Skeletal muscle satellite cell (primary cell): Measurements from ENCODE around the gene C5orf15.
"Not testable (repeated sequence)": the region's sequence is repeated elsewhere in the genome, so short reads cannot be mapped to it uniquely, and the experiment has no call there.

Experiments used
- H3K27me3 ChIP-seq: 2 replicates; pipeline ENCODE4 v1.7.0; 2013; ENCODE audit warnings: low read length; ENCODE audit not compliant: control insufficient read depth, insufficient read depth
- H3K36me3 ChIP-seq: 2 replicates; pipeline ENCODE4 v1.7.0; 2013; ENCODE audit warnings: mild to moderate bottlenecking, control low read depth, low read length; ENCODE audit not compliant: insufficient read depth
- H3K4me1 ChIP-seq: 2 replicates; pipeline ENCODE4 v1.7.0; 2013; ENCODE audit warnings: low read length; ENCODE audit not compliant: control insufficient read depth, insufficient read depth
- H3K4me2 ChIP-seq: 2 replicates; pipeline ENCODE4 v1.7.0; 2013; ENCODE audit warnings: mild to moderate bottlenecking, low read length
- H3K4me3 ChIP-seq: 2 replicates; pipeline ENCODE4 v1.7.0; 2013; ENCODE audit warnings: low read length
- H3K9ac ChIP-seq: 2 replicates; pipeline ENCODE4 v1.7.0; 2013; ENCODE audit warnings: mild to moderate bottlenecking, low read depth, low read length, moderate library complexity
- H3K9me3 ChIP-seq: replicated peaks from 2 replicates; pipeline ENCODE4 v1.7.0; 2013; ENCODE audit warnings: mild to moderate bottlenecking, control low read depth, low read length

C5orf15 gene

GRCh38 chr5:133957080-133957479 is 11.3 kb downstream of the C5orf15 start:
- Histone ChIP-seq H3K4me2 (no peak overlapping the region), H3K36me3 (peaks cover 25% of the 10 kb centered on the region), H3K4me1 (peaks cover 15% of the 10 kb centered on the region), H3K9me3 (no peaks in the 10 kb centered on the region), H3K4me3 (no peak overlapping the region), H3K9ac (no peak overlapping the region), H3K27me3 (no peaks in the 10 kb centered on the region)

DNA sequence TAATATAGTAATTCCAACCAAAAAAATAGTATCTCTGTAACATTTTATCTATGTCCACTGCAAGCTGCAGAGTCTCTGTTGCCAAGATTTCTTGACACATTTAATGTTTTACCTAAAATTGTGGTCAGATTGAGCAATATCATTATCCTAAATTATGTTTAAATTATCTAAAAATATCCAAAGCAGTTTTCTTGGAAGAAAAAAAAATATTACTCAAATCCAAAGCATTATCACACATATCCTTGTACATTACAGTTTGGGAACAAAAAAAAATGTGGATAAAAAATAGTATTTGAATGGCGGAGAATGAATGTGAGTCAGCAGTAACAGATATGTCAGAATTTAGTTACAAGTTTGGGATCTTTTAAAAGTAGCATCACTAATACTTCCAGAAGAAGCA is 12.2 kb downstream of the C5orf15 start:
- not testable (repeated sequence) for H3K4me3 ChIP-seq, H3K9me3 ChIP-seq, H3K27me3 ChIP-seq, H3K9ac ChIP-seq, H3K4me2 ChIP-seq
- Histone ChIP-seq H3K36me3 (peaks cover 25% of the 10 kb centered on the region), H3K4me1 (peaks cover 13% of the 10 kb centered on the region)

DNA sequence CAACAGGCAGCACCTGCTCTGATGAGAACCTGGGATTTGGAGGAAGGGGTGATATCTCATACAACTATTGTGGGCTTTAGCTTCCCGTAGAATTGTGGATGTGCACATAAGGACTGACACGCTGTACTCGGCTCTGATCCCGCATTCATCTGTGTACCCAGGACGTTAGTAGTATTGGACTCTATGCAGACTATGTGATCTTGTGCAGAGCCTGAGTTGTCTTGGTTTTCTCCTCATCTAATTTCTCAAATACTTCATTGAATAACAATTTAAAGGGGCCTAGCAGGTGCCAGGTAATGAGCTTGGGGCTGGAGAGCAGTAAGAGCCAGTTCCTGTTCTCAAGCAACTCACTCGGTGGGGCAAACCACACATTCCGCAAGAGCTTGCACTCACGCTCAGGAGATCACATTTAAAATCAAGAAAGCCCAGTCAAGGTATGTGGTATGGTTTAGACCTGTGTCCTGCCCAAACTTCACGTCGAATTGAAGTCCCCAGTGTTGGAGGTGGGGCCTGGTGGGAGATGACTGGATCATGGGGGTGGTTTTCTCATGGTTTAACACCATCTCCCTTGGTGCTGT is 14.8 kb downstream of the C5orf15 start:
- peaks cover 13% of the 10 kb centered on the region for H3K4me1 ChIP-seq
- peaks cover 20% of the 10 kb centered on the region for H3K36me3 ChIP-seq
- no peak overlapping the region for H3K4me3 ChIP-seq
- peak overlapping the region; percentile 27 for H3K4me2 ChIP-seq
- H3K9me3 ChIP-seq = no peaks in the 10 kb centered on the region
- no peak overlapping the region for H3K9ac ChIP-seq
- H3K27me3 ChIP-seq = no peaks in the 10 kb centered on the region

- Histone ChIP-seq H3K4me1 (peaks cover 13% of the 10 kb centered on the region), H3K27me3 (no peaks in the 10 kb centered on the region), H3K9ac (no peak overlapping the region), H3K4me3 (no peak overlapping the region), H3K9me3 (no peaks in the 10 kb centered on the region), H3K4me2 (peak overlapping the region; percentile 38), H3K36me3 (peaks cover 19% of the 10 kb centered on the region)
Observed at GRCh38 chr5:133952729-133953567, 15.5 kb downstream of the C5orf15 start.

- Histone ChIP-seq H3K27me3 (no peaks in the 10 kb centered on the region), H3K4me3 (no peak overlapping the region), H3K4me2 (no peak overlapping the region), H3K36me3 (peaks cover 7% of the 10 kb centered on the region), H3K9me3 (no peaks in the 10 kb centered on the region), H3K4me1 (peaks cover 13% of the 10 kb centered on the region), H3K9ac (no peak overlapping the region)
Observed at GRCh38 chr5:133950821-133951612, 17.4 kb downstream of the C5orf15 start.

DNA sequence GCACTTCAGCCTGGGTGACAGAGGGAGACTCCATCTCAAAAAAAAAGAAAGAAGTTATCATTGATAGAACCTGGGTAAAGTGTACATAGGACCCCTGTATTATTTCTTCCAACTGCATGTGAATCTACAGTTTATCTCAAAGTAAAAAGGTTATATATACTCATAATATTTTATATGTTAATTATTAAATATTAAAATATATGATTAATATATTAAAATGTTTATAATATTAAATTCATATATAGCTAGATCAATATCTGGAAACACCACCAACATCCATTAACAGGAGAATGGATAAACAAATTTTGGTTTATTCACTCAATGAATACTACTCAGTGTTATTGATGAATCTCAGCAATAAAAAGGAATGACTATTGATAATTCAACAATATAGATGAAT is 19.7 kb downstream of the C5orf15 start:
- Histone ChIP-seq H3K4me3 (no peak overlapping the region), H3K9me3 (no peaks in the 10 kb centered on the region), H3K36me3 (no peaks in the 10 kb centered on the region), H3K27me3 (no peaks in the 10 kb centered on the region), H3K9ac (no peak overlapping the region), H3K4me2 (no peak overlapping the region), H3K4me1 (peaks cover 13% of the 10 kb centered on the region)

DNA sequence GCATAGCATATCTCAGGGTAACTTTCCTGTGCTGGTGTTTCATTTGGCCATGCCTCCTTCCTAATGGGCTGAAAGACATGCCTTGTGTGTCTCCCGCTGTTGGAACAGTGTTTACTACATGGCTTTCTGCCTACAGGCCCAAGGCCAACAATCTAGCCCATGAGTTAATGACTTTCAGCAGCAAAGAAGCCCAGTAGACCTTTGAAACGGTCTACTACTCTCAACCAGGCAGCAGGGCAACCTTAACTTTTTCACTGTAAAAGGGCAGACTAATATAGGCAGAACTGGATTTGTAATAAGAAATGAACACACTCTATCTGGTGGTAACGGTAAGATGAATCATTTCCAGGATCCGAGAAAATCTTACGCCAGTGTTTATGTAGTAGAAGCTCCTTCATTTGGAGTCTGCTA is 21.0 kb downstream of the C5orf15 start:
- Histone ChIP-seq H3K36me3 (no peaks in the 10 kb centered on the region), H3K9ac (no peak overlapping the region), H3K4me3 (no peak overlapping the region), H3K9me3 (no peaks in the 10 kb centered on the region), H3K4me2 (no peak overlapping the region), H3K4me1 (peaks cover 3% of the 10 kb centered on the region), H3K27me3 (no peaks in the 10 kb centered on the region)

DNA sequence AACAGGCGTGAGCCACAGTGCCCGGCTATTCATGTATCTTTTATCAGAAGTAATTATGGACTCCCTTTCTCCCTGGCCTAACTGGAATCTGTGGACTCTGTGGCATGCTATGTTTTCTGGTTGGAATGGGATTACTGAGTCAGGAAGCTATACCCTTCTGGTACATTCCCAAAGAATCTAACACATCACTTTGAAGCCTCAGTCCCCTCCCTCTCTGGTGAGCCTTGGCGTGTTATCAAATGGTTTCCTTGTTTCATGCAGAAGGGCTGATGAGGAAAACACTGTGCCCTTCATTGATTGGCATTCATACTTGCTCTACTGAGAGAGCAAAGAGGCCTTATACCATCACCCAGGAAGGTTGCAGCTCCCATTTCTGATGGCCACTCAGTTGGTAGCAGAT is 22.9 kb downstream of the C5orf15 start:
- H3K4me2 ChIP-seq = no peak overlapping the region
- no peaks in the 10 kb centered on the region for H3K36me3 ChIP-seq
- H3K9me3 ChIP-seq = no peaks in the 10 kb centered on the region
- no peaks in the 10 kb centered on the region for H3K27me3 ChIP-seq
- no peak overlapping the region for H3K4me3 ChIP-seq
- no peak overlapping the region for H3K9ac ChIP-seq
- H3K4me1 ChIP-seq = no peaks in the 10 kb centered on the region

DNA sequence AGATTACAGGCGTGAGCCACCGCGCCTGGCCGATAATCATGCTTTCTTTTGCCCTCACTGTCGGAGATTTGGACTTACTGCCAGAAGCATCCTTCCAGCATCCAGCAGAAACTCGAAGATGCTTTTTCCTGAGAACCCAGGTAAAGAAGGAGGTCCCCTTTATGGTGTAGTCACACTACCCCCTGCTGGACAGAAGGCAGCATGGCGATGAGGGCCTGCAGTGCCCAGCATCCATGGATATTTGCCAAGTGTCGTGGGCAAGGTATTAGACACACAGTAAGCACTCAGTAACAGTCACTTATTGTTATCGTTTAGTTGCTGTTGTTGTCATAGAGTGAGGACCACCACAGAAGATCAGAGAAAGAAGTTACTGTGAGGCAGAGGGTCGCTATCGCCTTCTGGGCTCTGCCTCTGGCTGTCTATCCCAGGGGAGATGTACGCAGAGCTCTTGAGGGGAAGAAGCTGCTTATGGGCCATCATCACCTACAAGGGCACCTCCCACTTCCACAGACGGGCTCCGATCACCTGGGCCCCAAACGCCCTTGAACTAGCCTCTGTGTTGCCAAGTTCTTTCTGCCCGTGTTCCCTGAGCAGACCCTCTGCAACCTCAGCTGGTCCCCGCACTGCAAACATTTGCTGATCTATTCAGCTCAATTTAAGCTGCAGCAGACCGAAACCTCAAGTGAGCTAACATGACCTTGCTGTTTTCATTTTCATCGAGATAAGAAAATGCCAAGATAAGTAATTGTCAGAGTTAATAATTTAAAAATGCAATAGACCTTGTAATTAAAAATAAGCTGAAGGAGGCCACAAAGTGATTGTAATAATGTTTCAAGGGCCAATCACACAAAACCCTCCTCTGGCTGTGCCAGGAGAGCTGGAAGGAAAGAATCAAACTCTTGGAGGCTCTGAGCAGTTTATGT is 23.9 kb downstream of the C5orf15 start:
- Histone ChIP-seq H3K4me2 (no peak overlapping the region), H3K36me3 (no peaks in the 10 kb centered on the region), H3K9me3 (no peaks in the 10 kb centered on the region), H3K9ac (no peak overlapping the region), H3K4me3 (no peak overlapping the region), H3K27me3 (no peaks in the 10 kb centered on the region), H3K4me1 (no peaks in the 10 kb centered on the region)

- Histone ChIP-seq H3K36me3 (no peaks in the 10 kb centered on the region), H3K9ac (no peak overlapping the region), H3K4me3 (no peak overlapping the region), H3K4me1 (no peaks in the 10 kb centered on the region), H3K4me2 (no peak overlapping the region), H3K9me3 (no peaks in the 10 kb centered on the region), H3K27me3 (no peaks in the 10 kb centered on the region)
Observed at GRCh38 chr5:133943475-133943817, 25.0 kb downstream of the C5orf15 start.
